ENCODE data around the gene RASA2.
"Not testable (repeated sequence)": the region's sequence is repeated elsewhere in the genome, so short reads cannot be mapped to it uniquely, and the experiment has no call there.

The RASA2 gene

GRCh38 chr3:141457624-141458236, 29.1 kb upstream of the RASA2 start:
- DNase-seq: no peak

GRCh38 chr3:141459008-141459407, 27.8 kb upstream of the RASA2 start:
- no peak for DNase-seq

DNA sequence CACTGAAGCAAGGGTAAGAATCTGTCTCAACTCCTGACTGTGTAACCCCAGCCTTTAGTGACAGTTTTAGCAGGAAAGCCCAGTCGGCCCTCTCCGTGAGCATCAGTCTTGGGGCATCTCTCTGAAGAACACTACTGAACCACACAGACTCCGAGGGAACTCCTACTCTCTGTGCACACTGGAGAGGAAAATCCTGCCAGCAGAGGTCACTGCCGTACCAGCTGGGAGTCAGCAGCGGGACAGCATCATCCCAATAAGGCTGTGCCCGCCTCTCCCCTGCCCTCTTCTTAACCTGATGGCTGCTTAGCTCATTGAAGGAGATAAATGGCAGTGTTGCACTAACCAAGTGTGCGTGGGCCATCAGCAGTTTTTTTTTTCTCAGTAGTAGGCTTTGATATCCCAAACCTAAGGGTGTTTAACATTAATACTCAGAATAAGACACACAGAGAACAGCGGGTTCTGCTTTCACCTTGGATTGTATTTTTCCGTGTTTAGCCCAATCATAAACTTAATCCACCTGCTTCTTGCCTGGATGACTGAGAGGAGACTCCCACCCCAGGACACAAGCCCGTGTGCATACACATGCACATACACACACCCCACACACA, 26.6 kb upstream of the RASA2 start:
- DNase-seq: peak; percentile 90

GRCh38 chr3:141462176-141462859, 24.5 kb upstream of the RASA2 start:
- DNase-seq: no peak

GRCh38 chr3:141465221-141465620, 21.6 kb upstream of the RASA2 start:
- no peak for DNase-seq

DNA sequence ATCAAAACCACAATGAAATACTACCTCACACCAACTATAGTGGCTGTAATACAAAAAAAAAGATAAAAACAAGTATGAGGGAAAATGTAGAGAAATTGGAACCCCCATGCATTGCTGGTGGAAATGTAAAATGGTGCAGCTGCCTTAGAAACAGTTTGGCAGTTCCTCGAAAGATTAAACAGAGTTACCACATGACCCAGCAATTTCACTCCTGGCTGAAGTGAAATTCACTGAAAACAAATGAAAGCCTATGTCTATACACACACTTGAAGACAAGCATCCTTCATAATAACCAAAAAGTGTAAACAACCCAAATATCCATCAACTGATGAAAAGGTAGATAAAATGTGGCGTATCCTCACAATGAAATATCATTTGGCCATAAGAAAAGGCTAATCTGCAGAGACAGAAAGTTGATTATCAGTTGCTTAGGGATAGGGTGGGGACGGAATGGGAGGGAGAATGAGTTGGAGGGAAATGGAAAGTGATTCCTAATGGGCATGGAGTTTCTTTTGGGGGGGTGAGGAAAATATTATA, 20.1 kb upstream of the RASA2 start:
- no peak for DNase-seq

DNA sequence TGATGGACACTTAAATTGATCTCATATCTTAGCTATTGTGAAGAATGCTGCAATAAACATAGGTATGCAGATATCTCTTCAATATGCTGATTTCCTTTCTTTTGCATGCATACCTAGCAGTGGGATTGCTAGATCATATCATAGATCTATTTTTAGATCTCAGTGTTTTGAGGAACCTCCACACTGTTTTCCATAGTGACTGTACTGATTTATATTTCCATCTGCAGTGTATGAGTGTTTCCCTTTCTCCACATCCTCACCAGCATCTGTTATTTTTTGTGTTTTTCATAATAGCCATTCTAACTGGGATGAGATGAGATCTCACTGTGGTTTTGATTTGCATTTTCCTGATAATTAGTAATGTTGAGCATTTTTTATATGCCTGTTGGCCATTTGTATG, 17.1 kb upstream of the RASA2 start:
- DNase-seq: no peak

- no peak for DNase-seq
Measured at GRCh38 chr3:141471160-141471559, 15.7 kb upstream of the RASA2 start.

- no peak for DNase-seq
Measured at GRCh38 chr3:141476033-141476432, 10.8 kb upstream of the RASA2 start.

- DNase-seq: no peak
Measured at GRCh38 chr3:141477224-141477623, 9.6 kb upstream of the RASA2 start.

DNA sequence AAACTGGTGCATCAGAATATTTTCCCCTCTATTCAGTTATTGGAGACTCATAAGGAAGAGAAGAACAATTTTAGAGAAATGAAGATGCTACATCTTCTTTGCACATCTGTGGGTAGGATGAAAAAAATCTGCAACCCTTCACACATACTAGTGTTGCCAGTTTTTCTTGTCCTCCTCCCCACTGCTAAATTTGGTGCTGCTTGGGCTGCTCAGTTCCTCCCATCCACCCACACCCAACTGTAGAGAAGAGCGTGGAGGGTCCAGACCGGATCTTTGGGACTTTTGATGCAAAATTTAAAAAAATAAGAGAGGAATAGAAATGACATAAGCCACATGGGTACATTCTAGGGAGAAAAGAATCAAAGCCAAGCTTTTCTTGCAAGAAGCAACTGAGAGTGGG, 8.7 kb upstream of the RASA2 start:
- DNase-seq: no peak

- DNase-seq: not testable (repeated sequence)
Measured at GRCh38 chr3:141478840-141479239, 8.0 kb upstream of the RASA2 start.

GRCh38 chr3:141482245-141482922, 4.4 kb upstream of the RASA2 start:
- DNase-seq: no peak

- DNase-seq: no peak
Measured at GRCh38 chr3:141484701-141485287, 2.0 kb upstream of the RASA2 start.

GRCh38 chr3:141485641-141486495, 959 bp upstream of the RASA2 start:
- DNase-seq: peak; percentile 20

DNA sequence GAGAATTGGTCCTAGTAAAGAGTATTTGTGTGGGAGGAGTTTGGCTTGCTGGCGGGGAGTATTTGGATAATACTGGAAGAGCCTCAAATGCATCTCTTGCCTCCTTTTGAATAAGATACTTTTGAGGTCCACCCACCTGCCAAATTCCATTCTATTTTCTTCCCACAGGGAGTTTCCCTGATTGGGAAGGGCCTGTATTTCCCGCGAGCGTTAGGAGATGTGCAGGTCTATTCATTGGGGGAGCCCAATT, 406 bp upstream of the RASA2 start:
- no peak for DNase-seq

DNA sequence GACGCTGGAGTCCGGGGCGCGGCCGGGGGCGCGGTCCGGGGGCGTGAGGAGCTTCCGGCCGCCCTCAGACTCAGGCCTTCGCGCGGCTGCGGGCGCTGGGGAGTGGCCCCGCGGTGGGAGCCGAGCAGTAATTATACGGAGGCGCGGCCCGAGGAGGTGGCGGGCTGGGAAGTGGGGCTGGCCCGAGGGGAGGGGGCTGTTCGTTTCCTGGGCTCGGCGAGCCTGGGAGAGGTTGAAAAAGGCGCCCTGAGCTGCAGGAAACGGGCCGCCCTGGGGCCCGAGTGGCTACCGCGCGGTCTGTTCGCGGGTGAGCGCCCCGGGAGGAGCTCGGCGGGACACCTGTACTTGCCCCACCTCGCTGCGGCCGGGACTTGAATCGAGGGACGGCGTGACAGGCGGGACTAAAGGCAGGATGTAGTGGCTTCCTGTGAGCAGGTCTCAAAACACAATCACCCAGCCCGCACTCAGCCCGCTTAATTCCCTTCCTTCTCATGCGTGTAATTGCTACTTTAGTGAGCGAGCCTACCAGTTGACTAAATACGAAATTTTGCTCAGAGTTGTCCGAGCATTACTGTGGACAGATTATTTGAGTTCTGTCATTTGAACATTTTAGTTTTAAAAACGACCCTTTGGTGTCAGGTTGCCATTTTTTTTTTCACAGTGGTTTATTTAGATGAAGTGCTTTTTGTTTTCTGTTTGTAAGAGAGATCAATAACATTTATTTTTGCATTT, 860 bp downstream of the RASA2 start:
- peak; percentile 86 for DNase-seq

DNA sequence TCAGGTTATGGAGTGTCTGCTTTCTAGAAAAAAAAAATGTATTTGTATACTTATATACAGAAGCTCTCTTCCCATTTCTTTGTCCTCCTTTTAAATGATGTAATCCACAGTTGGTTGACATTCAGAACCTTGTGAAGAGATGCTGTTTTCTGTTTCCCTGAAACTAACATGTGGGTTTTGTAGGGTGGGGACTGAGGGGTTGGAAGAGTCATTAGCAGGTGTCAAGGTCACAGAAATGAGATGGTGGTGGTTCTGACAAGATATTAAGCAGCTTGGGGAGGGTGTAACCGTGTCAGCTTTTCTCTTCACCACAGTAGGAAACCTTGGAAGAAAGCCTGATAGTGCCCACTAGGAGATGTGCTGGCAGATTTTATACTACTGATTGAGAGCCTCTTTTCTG, 2.4 kb downstream of the RASA2 start:
- peak; percentile 19 for DNase-seq

DNA sequence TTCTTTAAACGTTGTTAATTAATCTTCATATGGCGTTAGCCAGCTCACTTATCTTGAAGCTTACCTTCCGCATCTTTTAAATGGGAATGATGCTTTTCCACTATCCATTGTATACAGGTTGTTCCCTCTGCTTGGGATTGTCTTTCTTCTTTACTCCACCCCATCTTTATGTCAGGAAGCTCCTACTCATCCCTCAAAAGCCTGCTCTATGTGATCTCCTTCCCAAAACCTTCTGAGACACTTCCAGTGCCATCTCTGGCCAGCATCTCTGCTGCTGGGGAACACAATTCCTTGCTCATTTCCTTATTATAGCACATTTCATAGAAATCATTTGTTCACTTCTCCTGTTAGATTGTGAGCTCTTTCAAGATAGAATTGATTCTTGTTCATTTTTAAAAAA, 4.3 kb downstream of the RASA2 start:
- DNase-seq: no peak

DNA sequence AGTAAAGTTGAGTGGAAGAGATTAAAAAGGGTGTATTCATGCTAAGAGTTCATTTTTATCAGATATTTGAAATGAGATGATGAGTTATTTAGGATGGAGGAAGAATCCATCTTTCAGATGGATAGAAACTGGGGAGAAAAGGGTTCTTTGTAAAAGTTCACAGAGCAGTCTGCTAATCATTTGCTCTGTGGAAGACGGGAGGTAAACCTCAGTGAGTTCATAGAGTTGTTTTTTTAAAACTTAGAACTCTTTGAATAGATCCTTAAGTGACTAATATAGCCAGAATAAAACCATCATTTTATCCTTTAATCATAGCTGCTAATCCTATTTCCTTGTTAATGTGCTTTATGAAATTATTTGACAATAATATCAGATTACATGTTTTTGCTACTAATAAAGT, 5.1 kb downstream of the RASA2 start:
- no peak for DNase-seq

DNA sequence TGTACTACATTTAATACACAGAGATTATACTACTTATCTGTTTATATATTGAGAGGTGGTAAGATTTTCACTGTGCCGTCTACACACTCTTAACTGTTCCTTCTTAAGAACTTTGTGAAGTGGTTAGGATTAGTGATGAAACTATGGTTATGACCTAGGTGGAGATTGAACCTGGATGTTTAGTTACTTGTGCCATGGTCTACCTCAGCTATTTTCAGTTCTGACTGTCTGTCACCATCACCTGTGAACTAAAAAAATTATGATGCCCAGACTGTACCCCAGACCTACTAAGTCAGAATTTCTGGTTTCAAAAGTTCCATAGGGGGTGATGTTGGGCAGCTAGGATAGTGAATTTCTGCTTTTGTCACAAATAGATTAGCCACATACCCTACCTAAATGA, 6.4 kb downstream of the RASA2 start:
- DNase-seq: no peak

GRCh38 chr3:141497589-141497988, 10.8 kb downstream of the RASA2 start:
- not testable (repeated sequence) for DNase-seq
